Stomach (tissue), 9 donors: ENCODE data around the gene C3orf70. TPM values are rescaled to one million over a fixed set of nuclear protein-coding genes. Genes with fewer than 3 reads are reported as not detected.

Source experiments
- DNase-seq, 2 donors: peaks; one replicate each; pipeline versions ENCODE4 v3.0.0 to v3.0.0-alpha.2; 2013 to 2019
- H3K27ac ChIP-seq, 5 donors: fragments of 200-600 bp in 4 of 5; sonication (generic) in 4 of 5; one replicate each; pipeline ENCODE4 v1.5.1; 2013 to 2019; ENCODE audit warnings: mild to moderate bottlenecking in 1 of 5, moderate library complexity in 1 of 5
- H3K27me3 ChIP-seq, 3 donors: fragments of 200-600 bp; sonication (generic); one replicate each; pipeline ENCODE4 v1.5.1; 2017 to 2019; ENCODE audit warnings: mixed run types in 1 of 3
- H3K36me3 ChIP-seq, 4 donors: fragments of 200-600 bp; sonication (generic); 1 replicate in 3 of 4; 2 replicates in 1 of 4; pipeline ENCODE4 v1.5.1; 2016 to 2019
- H3K4me1 ChIP-seq, 4 donors: fragments of 200-600 bp; sonication (generic); one replicate each; pipeline ENCODE4 v1.5.1; 2016 to 2019
- H3K4me3 ChIP-seq, 4 donors: fragments of 200-600 bp; sonication (generic) in 3 of 4; one replicate each; pipeline ENCODE4 v1.5.1; 2016 to 2019; ENCODE audit warnings: mild to moderate bottlenecking in 1 of 4
- H3K9me3 ChIP-seq, 4 donors: fragments of 200-600 bp; sonication (generic); one replicate each; pipeline ENCODE4 v1.5.1; 2016 to 2019
- CTCF ChIP-seq, 7 experiments: fragments of 450-650 bp in 4 of 7; fragments of 200-600 bp in 3 of 7; sonication (generic) in 3 of 7; IDR thresholded peaks; one replicate each; pipeline ENCODE4 v1.5.1; 2016 to 2019; ENCODE audit warnings: antibody characterized with exemption in 7 of 7, control low read depth in 2 of 7, mild to moderate bottlenecking in 1 of 7
- EP300 ChIP-seq: sonication (generic); formaldehyde crosslinking; IDR thresholded peaks from one replicate; pipeline ENCODE4 v1.6.1; 2017; ENCODE audit warnings: antibody characterized with exemption
- POLR2A ChIP-seq, 4 donors: fragments of 450-650 bp; IDR thresholded peaks; one replicate each; pipeline ENCODE4 v1.6.1; 2016; ENCODE audit warnings: antibody characterized with exemption in 4 of 4, control low read depth in 2 of 4, mild to moderate bottlenecking in 1 of 4, moderate library complexity in 1 of 4
- POLR2AphosphoS5 ChIP-seq, 3 donors: sonication (generic); formaldehyde crosslinking; IDR thresholded peaks; one replicate each; pipeline ENCODE4 v1.6.1; 2016; ENCODE audit warnings: antibody characterized with exemption in 3 of 3
- whole genome bisulfite sequencing, 5 donors: extraction: QIAGEN DNeasy Blood & Tissue Kit in 3 of 5; methylation state at CpG; one replicate each; pipeline versions ENCODE4 v1.1.5 to v1.1.7; 2013 to 2018; 5-methylcytosine and 5-hydroxymethylcytosine counted together
- intact Hi-C: fragments of 100-400 bp; cut with DNase I; formaldehyde crosslinking; loops from one replicate; pipeline ENCODE4 v1.15.1; 2023; ENCODE audit warnings: low total_unique reads
- polyA plus RNA-seq, 3 donors: library from polyadenylated mRNA; stranded (reverse); fragments of 200-250 nt; gene quantifications; one replicate each; pipeline ENCODE4 v1.2.3, GENCODE V29; 2013
- total RNA-seq, 5 donors: library from RNA; depleted of rRNA; stranded (reverse); fragments of >200 nt; gene quantifications; one replicate each; pipeline versions ENCODE4 v1.1.0 to v1.2.3, GENCODE V29; 2014 to 2016
- donor health status: healthy with polysubstance abuse.
- donor health status: Bipolar disorder and iron deficiency.
- donor health status: healthy.

The C3orf70 gene
- total and polyA plus RNA-seq, 8 donors = 0.92 to 33.5 (median 6.6) TPM

GRCh38 chr3:185041540-185041939 lies 111.3 kb downstream of the C3orf70 start:
- no peak for TF ChIP-seq POLR2AphosphoS5 (IDR thresholded peaks at IDR 0.05)
- no peak for TF ChIP-seq POLR2A (IDR thresholded peaks at IDR 0.05)
- TF ChIP-seq EP300 = no peak
- no peak for TF ChIP-seq CTCF (IDR thresholded peaks at IDR 0.05)
- no peaks in the 10 kb centered on the region for H3K27me3 ChIP-seq
- peaks cover 0 to 9% (median 4%) of the 10 kb centered on the region in 4 donors for H3K4me1 ChIP-seq
- WGBS, 5 donors = 83 to 98% (median 95%) methylated on average over 4 of the region's 4 CpGs
- peaks cover 0 to 11% (median 8%) of the 10 kb centered on the region in 4 donors for H3K36me3 ChIP-seq
- no peak for DNase-seq
- intact Hi-C loops = no loop called here
- peaks cover 0 to 7% (median 6%) of the 10 kb centered on the region in 4 donors for H3K9me3 ChIP-seq
- no peak overlapping the region for H3K27ac ChIP-seq
- no peak overlapping the region for H3K4me3 ChIP-seq

GRCh38 chr3:185040425-185040824 lies 112.4 kb downstream of the C3orf70 start:
- Histone ChIP-seq H3K27ac (no peak overlapping the region), H3K9me3 (peaks cover 0 to 13% (median 6%) of the 10 kb centered on the region in 4 donors), H3K27me3 (no peaks in the 10 kb centered on the region), H3K4me1 (peaks cover 0 to 4% (median under 1%) of the 10 kb centered on the region in 4 donors), H3K36me3 (peaks cover 0 to 14% (median 8%) of the 10 kb centered on the region in 4 donors), H3K4me3 (no peak overlapping the region)
- intact Hi-C loops = no loop called here
- 96 to 100% (median 98%) methylated on average over 1 of the region's 1 CpG for WGBS, 5 donors
- no peak for TF ChIP-seq POLR2A (IDR thresholded peaks at IDR 0.05)
- no peak for TF ChIP-seq CTCF (IDR thresholded peaks at IDR 0.05)
- no peak for TF ChIP-seq EP300
- no peak for TF ChIP-seq POLR2AphosphoS5 (IDR thresholded peaks at IDR 0.05)
- DNase-seq = no peak

GRCh38 chr3:185037801-185038200 lies 115.1 kb downstream of the C3orf70 start:
- no peak overlapping the region for H3K4me3 ChIP-seq
- no peak for DNase-seq
- TF ChIP-seq POLR2A (IDR thresholded peaks at IDR 0.05) (no peak), CTCF (IDR thresholded peaks at IDR 0.05) (no peak), EP300 (no peak), POLR2AphosphoS5 (IDR thresholded peaks at IDR 0.05) (no peak)
- no peaks in the 10 kb centered on the region for H3K4me1 ChIP-seq
- no peak overlapping the region for H3K27ac ChIP-seq
- no peaks in the 10 kb centered on the region for H3K27me3 ChIP-seq
- H3K36me3 ChIP-seq = peaks cover 0 to 19% (median 12%) of the 10 kb centered on the region in 4 donors
- intact Hi-C loops = no loop called here
- 93 to 100% (median 100%) methylated on average over 1 of the region's 1 CpG for WGBS, 5 donors
- H3K9me3 ChIP-seq = peaks cover 0 to 13% (median 6%) of the 10 kb centered on the region in 4 donors

GRCh38 chr3:185030951-185031350 lies 121.9 kb downstream of the C3orf70 start:
- no peak for DNase-seq
- Histone ChIP-seq H3K27ac (no peak overlapping the region), H3K4me1 (no peaks in the 10 kb centered on the region), H3K4me3 (no peak overlapping the region), H3K36me3 (peaks cover 0 to 67% (median 46%) of the 10 kb centered on the region in 4 donors), H3K27me3 (no peaks in the 10 kb centered on the region), H3K9me3 (peaks cover 0 to 2% (median 0%) of the 10 kb centered on the region in 4 donors)
- intact Hi-C loops = no loop called here
- WGBS, 5 donors = 89 to 97% (median 94%) methylated on average over 3 of the region's 3 CpGs
- TF ChIP-seq EP300 (no peak), POLR2AphosphoS5 (IDR thresholded peaks at IDR 0.05) (no peak), CTCF (IDR thresholded peaks at IDR 0.05) (no peak), POLR2A (IDR thresholded peaks at IDR 0.05) (no peak)
